Rectal smooth muscle tissue (tissue), 1 donor: Measurements from ENCODE around the gene GSTM5.
"Not testable (repeated sequence)": the region's sequence is repeated elsewhere in the genome, so short reads cannot be mapped to it uniquely, and the experiment has no call there.

Experiments
- H3K27ac ChIP-seq: one replicate; pipeline ENCODE4 v1.7.0; 2013; ENCODE audit warnings: low read depth, low read length, inconsistent platforms
- H3K27me3 ChIP-seq: one replicate; pipeline ENCODE4 v1.7.0; 2013; ENCODE audit warnings: low read length; ENCODE audit not compliant: control insufficient read depth, insufficient read depth
- H3K36me3 ChIP-seq: one replicate; pipeline ENCODE4 v1.7.0; 2013; ENCODE audit warnings: low read length; ENCODE audit not compliant: control insufficient read depth, insufficient read depth
- H3K4me1 ChIP-seq: one replicate; pipeline ENCODE4 v1.7.0; 2013; ENCODE audit warnings: low read length; ENCODE audit not compliant: control insufficient read depth, insufficient read depth
- H3K4me3 ChIP-seq: one replicate; pipeline ENCODE4 v1.7.0; 2013; ENCODE audit warnings: low read length
- H3K9ac ChIP-seq: one replicate; pipeline ENCODE4 v1.7.0; 2013; ENCODE audit warnings: low read length

The GSTM5 gene

DNA sequence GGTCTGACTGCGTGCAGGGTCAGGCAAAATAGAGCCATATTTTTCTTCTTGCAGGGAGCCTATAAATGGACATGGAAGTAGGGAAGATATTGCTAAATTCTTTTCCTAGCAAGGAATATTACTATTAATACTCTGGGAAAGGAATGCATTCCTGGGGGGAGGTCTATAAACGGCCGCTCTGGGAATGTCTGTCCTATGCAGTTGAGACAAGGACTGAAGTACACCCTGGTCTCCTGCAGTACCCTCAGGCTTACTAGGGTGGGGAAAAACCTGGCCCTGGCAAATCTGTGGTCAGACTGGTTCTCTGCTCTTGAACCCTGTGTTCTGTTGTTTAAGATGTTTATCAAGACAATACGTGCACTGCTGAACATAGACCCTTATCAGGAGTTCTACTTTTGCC lies 3.1 kb upstream of the GSTM5 start:
- H3K36me3 ChIP-seq, H3K27me3 ChIP-seq, H3K27ac ChIP-seq, H3K4me3 ChIP-seq, H3K9ac ChIP-seq, H3K4me1 ChIP-seq: not testable (repeated sequence)

DNA sequence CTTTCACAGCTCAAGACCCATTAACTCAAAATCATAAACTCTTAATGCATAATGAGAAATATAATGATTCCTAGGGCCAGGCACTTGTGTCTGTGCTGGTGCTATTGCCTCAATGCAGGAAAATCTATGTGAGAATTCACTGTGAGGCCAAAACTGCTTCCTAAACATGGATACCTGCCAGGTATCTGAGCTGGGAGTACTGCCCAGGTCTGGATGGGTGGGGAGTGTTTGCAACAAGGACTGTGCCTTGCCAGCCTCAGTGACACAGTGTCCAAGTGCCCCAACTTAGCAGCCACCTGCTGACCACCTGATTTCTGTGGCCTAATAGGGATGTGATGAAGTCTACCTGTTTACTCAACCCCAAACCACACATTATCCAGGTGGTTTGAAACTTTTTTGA lies 2.2 kb upstream of the GSTM5 start:
- H3K4me3 ChIP-seq, H3K9ac ChIP-seq, H3K27ac ChIP-seq, H3K36me3 ChIP-seq, H3K4me1 ChIP-seq, H3K27me3 ChIP-seq: not testable (repeated sequence)

DNA sequence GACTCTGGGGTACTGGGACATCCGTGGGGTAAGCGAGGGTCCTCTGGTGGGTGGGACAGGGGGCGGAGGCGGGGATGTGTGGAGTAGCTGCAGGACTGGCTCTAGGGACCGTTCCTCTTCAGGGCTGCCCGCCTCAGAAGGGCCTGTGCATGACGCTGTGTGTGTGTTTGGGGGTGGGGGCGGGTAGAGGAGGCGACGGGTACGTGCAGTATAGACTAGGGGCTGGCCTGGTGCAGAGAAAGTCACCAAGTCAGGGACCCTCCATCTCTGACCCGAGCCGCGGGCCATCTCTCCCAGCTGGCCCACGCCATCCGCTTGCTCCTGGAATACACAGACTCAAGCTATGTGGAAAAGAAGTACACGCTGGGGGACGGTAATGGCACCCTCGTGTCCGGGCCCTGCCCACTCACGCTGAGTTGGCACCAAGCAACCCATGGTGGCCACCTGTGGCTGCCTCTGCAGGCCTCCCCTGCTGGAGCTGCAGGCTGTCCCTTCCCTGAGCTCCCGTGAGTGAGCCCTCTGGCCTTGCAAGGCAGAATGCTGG lies 342 bp downstream of the GSTM5 start:
- peak overlapping the region; percentile 41 for H3K4me3 ChIP-seq
- no peaks in the 10 kb centered on the region for H3K4me1 ChIP-seq
- H3K9ac ChIP-seq = no peak overlapping the region
- no peaks in the 10 kb centered on the region for H3K27me3 ChIP-seq
- no peaks in the 10 kb centered on the region for H3K36me3 ChIP-seq
- no peak overlapping the region for H3K27ac ChIP-seq

DNA sequence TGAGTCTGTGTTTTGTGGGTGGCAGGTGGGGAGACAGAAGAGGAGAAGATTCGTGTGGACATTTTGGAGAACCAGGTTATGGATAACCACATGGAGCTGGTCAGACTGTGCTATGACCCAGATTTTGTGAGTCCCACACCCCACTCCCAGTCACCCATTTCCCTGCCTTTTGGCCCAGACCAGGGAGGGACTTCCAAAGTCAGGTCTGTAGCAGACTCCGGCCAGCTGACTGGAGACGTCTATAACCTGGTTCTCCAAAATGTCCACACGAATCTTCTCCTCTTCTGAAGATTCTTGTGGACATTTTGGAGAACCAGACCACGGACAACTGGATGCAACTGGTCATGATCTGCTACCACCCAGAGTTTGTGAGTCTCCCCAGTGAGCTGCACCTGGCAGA lies 1.6 kb downstream of the GSTM5 start:
- no peak overlapping the region for H3K4me3 ChIP-seq

DNA sequence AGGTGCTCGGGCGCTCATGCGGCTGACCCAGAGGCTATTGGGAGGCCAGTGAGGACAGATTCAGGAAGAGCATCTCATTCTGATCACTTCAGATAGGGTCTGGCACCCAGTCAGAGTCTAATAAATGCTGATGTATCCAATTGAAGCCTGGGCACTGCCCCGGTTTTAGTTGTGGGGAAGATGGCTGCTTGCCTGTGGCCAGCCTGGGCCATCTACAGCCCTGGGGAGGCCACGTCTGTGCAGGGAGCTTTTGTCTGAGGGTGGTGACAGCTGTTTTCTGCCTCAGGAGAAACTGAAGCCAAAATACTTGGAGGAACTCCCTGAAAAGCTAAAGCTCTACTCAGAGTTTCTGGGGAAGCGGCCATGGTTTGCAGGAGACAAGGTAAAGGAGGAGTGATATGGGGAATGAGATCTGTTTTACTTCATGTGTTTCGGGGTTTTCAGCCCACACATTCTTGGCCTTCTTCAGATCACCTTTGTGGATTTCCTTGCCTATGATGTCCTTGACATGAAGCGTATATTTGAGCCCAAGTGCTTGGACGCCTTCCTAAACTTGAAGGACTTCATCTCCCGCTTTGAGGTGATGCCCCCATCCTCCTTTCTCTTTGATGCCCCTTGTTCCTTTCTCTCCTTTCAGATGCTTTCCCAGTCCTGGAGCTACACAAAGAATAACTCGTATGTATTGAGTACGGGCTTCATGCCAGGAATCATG lies 2.8 kb downstream of the GSTM5 start:
- Histone ChIP-seq H3K36me3 (no peaks in the 10 kb centered on the region), H3K27ac (no peak overlapping the region), H3K4me1 (no peaks in the 10 kb centered on the region), H3K27me3 (no peaks in the 10 kb centered on the region), H3K9ac (no peak overlapping the region), H3K4me3 (no peak overlapping the region)

More for the DNA sequence above, 1.6 kb downstream of the GSTM5 start:
- Histone ChIP-seq H3K4me1 (no peaks in the 10 kb centered on the region), H3K9ac (no peak overlapping the region), H3K36me3 (no peaks in the 10 kb centered on the region), H3K27ac (no peak overlapping the region), H3K27me3 (no peaks in the 10 kb centered on the region)

DNA sequence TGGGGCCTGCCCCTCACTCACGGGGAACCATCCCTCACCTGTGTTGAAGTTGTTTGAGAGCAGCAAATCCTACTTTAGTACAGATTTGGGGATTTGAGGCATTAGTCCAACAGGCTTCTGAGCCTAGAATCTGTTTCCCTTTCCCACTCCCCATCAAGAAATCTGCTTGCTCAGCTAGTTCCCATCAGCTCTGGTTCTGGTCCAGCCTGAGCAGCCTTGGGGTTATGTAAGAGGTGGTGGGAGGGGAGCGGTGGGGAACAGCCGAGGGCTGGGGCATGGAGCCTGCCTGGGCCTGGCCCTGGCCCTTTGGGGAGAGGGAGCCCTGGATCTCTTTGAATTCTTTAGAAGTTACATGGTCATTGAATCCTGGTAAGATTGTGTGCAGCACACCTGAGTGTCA lies 4.1 kb downstream of the GSTM5 start:
- no peaks in the 10 kb centered on the region for H3K4me1 ChIP-seq
- H3K27me3 ChIP-seq = no peaks in the 10 kb centered on the region
- H3K27ac ChIP-seq = no peak overlapping the region
- H3K9ac ChIP-seq = no peak overlapping the region
- no peaks in the 10 kb centered on the region for H3K36me3 ChIP-seq
- H3K4me3 ChIP-seq = no peak overlapping the region

DNA sequence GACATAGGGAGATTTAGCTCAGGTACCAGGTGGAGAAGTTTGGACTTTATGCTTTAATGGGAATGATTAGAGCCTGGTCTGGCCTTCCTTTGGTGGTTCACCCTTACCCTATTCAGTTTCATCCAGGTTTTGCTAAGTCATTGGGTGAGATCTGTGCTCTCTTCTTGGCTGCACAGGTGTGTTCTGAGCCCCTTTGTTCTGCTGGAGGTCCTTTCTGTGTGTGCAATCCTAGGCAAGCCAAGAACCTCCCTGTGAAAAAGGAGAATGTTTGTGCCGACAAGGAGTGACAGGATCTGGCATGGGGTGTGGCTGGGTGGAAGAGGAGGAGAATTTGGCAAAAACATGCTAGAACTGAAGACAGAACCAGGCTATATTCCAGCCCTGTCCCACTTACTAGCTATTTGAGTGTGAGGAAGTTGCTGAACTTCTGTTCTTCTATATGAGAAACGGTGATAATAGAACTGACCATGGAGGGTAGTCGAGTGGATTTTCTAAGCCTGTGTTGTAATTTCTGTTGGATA lies 4.6 kb downstream of the GSTM5 start:
- Histone ChIP-seq H3K9ac (no peak overlapping the region), H3K36me3 (no peaks in the 10 kb centered on the region), H3K27me3 (no peaks in the 10 kb centered on the region), H3K4me1 (no peaks in the 10 kb centered on the region), H3K27ac (no peak overlapping the region), H3K4me3 (no peak overlapping the region)

DNA sequence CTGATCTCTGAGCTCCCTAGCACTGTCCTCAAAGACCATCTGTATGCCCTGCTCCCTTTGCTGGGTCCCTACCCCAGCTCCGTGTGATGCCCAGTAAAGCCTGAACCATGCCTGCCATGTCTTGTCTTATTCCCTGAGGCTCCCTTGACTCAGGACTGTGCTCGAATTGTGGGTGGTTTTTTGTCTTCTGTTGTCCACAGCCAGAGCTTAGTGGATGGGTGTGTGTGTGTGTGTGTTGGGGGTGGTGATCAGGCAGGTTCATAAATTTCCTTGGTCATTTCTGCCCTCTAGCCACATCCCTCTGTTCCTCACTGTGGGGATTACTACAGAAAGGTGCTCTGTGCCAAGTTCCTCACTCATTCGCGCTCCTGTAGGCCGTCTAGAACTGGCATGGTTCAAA lies 5.7 kb downstream of the GSTM5 start:
- no peaks in the 10 kb centered on the region for H3K36me3 ChIP-seq
- no peaks in the 10 kb centered on the region for H3K4me1 ChIP-seq
- no peak overlapping the region for H3K4me3 ChIP-seq
- no peak overlapping the region for H3K27ac ChIP-seq
- no peak overlapping the region for H3K9ac ChIP-seq
- no peaks in the 10 kb centered on the region for H3K27me3 ChIP-seq

DNA sequence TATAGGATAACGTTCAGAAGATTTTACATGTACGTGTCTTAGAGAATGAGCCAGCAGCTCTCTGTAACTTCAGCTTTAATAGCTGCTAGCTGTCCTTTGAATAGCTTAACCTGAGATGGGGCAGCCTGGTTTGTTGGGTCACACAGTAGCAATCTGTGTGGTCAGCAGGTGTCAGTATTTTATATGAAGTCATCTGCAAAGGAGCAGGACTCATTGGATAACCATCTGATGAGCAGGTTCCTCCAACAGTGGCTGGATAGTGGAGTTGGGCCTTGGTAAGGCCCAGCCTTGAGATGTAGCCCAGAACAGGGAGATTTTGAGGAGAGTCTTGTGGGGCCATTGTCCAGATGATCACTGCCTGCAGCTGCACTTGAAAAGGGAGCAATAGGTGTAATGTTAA lies 6.4 kb downstream of the GSTM5 start:
- H3K4me1 ChIP-seq = peaks cover under 1% of the 10 kb centered on the region

DNA sequence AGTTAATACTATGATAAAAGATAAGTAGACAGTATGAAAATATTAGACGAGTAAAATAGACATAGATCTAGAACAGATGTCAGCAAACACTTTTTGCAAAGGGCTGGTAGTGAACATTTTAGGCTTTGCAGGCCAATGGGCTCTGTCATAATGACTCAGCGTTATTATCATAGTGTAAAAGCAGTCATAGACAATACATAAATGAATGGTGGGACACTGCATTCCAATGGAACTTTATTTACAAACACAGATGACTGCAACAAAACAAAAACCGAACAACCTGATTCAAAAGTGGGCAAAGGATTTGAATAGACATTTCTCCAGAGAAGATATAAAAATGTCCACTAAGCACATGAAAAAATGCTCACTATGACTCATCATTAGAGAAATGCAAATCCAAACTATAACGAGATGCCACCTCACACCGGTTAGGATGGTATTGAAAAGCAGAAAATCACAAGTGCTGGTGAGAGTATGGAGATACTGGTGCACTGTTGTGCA lies 7.3 kb downstream of the GSTM5 start:
- no peaks in the 10 kb centered on the region for H3K27me3 ChIP-seq
- H3K4me3 ChIP-seq = no peak overlapping the region
- H3K36me3 ChIP-seq = no peaks in the 10 kb centered on the region
- H3K9ac ChIP-seq = no peak overlapping the region
- H3K27ac ChIP-seq = no peak overlapping the region
- H3K4me1 ChIP-seq = peaks cover 2% of the 10 kb centered on the region

More for the DNA sequence above, 6.4 kb downstream of the GSTM5 start:
- no peaks in the 10 kb centered on the region for H3K27me3 ChIP-seq
- no peak overlapping the region for H3K27ac ChIP-seq
- H3K36me3 ChIP-seq = no peaks in the 10 kb centered on the region
- no peak overlapping the region for H3K4me3 ChIP-seq
- H3K9ac ChIP-seq = no peak overlapping the region

DNA sequence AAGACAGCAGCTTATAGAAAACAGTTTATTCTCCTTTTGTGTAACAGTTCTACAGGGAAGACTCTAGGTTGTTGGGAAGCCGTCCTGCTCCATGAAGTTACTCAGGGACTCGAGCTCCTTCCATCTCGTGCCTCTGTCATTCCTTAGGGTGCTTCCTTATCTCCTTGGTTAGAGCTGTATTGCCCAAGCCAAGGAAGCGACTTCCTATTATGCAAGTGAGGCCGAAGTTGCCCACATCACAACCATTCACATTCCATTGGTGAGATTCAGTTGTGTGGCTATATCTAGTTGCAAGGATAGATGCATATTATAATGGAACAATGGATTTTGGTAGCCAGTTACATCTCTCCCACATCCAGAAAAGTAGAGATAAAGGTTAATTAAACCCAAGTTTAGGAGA lies 9.0 kb downstream of the GSTM5 start:
- peaks cover 2% of the 10 kb centered on the region for H3K4me1 ChIP-seq
- H3K9ac ChIP-seq = no peak overlapping the region
- H3K27me3 ChIP-seq = no peaks in the 10 kb centered on the region
- no peaks in the 10 kb centered on the region for H3K36me3 ChIP-seq
- H3K4me3 ChIP-seq = no peak overlapping the region
- no peak overlapping the region for H3K27ac ChIP-seq

DNA sequence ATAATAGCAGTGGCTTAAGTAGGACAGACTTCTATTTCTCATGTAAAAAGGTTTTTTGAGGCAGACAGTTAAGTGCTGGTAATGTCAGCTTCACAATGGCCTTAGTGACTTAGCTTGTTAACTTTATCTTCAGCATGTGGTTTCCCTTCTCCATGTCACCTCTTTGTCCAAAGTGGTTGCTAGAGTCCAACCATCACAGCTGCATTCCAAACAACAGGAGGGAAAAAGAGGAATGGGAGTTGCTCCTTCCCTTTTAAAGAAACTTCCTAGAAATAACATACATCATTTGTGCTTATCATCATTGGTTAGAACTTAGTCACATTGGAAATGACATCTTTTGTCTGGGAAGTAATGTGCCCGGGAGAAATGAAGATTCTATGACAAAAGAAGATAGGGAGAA lies 9.9 kb downstream of the GSTM5 start:
- H3K27ac ChIP-seq = no peak overlapping the region

More for the DNA sequence above, 9.9 kb downstream of the GSTM5 start:
- Histone ChIP-seq H3K4me3 (no peak overlapping the region), H3K4me1 (peaks cover 2% of the 10 kb centered on the region), H3K27me3 (no peaks in the 10 kb centered on the region), H3K36me3 (no peaks in the 10 kb centered on the region), H3K9ac (no peak overlapping the region)
